ENCODE data around the gene NIBAN1.
"Not testable (repeated sequence)": the region's sequence is repeated elsewhere in the genome, so short reads cannot be mapped to it uniquely, and the experiment has no call there.

NIBAN1 gene

DNA sequence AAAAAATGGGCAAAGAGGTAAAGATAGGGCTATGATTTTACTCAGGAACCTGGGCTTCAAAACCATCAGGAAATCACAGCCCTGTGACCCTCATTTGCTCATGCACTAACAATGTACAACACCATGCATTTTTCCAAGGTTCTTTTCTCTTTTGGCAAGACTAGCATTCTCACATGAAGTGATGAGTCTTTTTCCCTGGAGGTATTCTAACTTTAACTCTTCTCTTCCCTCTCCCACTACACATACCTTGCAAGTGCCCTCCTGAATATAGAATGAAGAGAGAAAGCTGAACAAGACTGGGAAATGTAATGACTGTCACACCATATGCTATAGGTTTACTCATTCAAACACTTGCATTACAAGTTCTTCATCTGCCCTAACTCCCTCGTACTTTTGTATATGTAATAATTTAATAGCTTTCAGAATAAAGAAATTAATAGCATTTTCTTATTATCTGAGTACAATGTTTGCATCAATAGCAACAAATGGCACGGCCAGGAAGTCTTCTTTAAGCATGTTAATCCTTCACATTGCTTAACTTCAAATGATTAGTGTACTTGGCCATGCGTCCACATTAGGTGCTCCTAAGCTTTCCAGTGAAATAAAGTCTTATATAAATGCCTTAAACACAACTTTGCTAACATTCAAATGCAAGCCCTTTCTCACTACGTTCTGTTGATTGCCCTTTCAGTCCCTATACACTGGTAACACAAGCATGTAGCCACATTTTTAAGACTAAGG is 1.8 kb downstream of the NIBAN1 start:
- no peak for DNase-seq

- no peak for DNase-seq
Observed at GRCh38 chr1:184971522-184972265, 2.6 kb downstream of the NIBAN1 start.

GRCh38 chr1:184970691-184971161 is 3.6 kb downstream of the NIBAN1 start:
- no peak for DNase-seq

DNA sequence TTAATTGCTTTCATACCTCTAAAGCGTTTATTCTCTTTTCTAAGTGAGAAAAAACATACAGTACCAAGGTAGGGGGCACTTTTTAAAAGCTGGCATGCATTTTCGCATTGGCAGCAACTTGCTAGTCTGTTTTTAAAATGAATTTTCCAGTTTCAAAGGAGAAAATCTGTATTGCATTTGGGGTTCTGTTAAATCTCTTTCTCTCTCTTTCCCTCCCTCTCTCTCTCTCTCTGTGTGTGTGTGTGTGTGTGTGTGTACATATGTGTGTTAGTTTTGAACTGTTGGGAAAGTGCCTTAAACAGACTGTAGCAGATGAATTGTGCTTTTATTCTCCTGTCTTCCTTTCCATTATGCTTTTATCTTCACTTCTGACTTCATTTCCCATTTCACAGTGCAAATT is 7.3 kb downstream of the NIBAN1 start:
- no peak for DNase-seq

- no peak for DNase-seq
Observed at GRCh38 chr1:184965944-184966860, 8.1 kb downstream of the NIBAN1 start.

- no peak for DNase-seq
Observed at GRCh38 chr1:184965439-184965838, 8.9 kb downstream of the NIBAN1 start.

- no peak for DNase-seq
Observed at GRCh38 chr1:184959626-184960025, 14.7 kb downstream of the NIBAN1 start.

GRCh38 chr1:184958554-184959353 is 15.6 kb downstream of the NIBAN1 start:
- DNase-seq: no peak

DNA sequence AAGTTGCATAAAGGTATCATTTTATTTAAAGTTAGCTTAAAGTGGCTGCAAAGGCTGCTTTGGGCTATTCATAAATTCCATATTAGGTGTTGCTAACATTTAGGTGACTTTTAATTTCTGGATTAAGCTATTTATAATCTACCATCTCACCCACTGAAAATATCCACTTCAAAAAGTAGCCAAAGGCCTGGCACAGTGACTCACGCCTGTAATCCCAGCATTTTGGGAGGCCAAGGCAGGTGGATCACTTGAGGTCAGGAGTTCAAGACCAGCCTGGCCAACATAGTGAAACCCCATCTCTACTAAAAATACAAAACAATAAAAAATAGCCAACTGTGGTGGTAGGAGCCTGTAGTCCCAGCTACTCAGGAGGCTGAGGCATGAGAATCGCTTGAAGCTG is 16.4 kb downstream of the NIBAN1 start:
- not testable (repeated sequence) for DNase-seq

DNA sequence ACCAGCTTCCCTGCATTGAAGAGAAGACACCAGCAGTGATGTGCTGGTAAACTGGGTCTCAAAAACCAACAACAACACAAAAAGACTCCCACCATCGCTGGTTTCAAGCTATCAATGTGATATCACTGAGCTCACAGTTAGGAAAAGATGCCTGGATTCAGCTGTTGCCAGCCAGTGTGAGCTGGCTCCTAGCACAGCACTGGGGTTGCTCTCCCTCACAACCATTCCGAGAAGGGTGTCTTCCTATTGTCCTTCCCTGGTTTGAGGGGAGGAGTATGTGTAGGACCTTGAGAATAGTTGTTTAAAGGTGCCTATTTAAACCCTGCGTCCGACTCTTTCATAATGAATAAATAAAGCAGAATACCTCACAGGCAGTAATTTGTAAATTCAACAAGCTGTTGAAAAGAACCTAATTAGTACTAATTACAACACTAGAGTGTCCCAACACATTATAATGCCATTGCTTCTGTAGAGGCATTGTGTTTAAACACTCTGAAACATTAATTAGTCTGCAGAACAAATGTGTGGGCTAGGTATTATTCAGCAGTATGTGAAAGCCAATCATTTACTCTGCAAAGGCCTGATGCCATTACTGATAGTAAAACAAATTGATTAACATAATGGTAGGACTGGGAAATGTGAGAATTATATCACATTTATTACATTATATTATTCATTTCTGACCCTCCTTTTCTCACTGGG is 17.2 kb downstream of the NIBAN1 start:
- DNase-seq: no peak

- no peak for DNase-seq
Observed at GRCh38 chr1:184954232-184954995, 19.9 kb downstream of the NIBAN1 start.

- DNase-seq: no peak
Observed at GRCh38 chr1:184953600-184954219, 20.6 kb downstream of the NIBAN1 start.

DNA sequence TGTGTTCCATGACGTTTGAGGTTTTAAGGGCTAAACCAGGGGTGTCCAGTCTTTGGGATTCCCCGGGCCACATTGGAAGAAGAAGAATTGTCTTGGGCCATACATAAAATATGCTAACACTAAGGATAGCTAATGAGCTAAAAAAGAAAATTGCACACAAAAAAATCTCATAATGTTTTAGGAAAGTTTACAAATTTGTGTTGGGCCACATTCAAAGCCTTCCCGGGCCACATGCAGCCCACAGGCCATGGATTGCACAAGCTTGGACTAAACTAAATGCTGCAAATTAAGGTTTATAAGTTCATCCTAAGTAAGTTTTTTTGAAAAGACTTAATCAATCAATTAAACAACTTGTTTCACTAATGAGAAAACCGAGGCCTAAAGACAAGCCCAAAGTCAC is 21.9 kb downstream of the NIBAN1 start:
- DNase-seq: no peak

- no peak for DNase-seq
Observed at GRCh38 chr1:184951788-184952187, 22.5 kb downstream of the NIBAN1 start.

DNA sequence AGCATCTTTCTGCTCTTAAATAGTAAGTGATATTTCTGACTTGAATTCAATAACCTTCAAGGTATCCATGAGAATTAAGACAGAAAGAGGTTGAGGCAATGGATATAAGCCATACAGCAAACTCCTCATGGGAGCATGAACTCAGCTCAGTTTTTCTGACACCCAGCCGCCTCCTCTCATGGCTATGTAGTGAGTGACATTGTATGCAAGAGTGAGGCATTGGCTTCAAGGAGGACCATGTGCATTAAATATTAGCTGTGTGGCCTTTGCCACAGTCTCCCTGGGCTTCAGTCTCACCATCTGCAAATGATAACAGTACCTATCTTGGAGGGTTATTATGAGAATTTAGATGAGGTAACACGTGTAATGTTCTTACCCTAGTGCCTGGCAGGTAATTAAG is 23.4 kb downstream of the NIBAN1 start:
- no peak for DNase-seq

GRCh38 chr1:184950227-184950626 is 24.1 kb downstream of the NIBAN1 start:
- no peak for DNase-seq

DNA sequence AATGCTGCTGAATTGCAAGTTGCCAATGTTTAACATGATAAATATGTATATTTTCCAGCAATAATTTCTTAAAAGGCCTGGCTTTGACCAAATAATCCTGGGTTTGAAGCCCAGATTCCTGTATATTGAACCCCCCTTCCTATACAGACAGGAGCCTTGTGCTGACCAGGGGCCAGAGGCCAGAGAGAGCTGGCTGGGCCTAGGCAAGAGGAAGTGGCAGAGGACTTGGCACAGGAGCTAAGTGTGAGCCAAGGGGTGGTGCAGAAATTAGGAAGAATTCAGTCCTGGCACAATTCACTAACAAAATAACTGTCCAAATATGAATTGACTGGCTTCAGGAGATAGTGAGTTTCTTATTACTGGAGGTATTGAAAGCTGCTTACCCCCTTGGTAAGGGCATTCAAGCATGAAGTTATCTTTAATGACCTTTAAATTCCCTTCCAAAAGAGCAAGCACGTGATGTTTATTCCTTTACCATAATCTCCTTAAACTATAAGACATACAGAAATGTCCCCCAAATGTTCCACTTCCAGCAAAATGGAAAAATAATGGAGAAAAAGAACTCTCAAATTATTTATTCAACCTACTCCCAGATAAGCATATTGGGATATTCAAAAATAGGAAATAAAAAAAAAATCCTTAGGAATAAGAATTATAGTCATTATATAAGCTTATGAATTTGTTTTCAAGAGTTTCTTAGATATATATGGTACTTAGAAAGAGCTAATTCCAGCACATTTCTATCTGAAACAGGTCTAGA is 26.6 kb downstream of the NIBAN1 start:
- DNase-seq: no peak

- DNase-seq: no peak
Observed at GRCh38 chr1:184945678-184946412, 28.5 kb downstream of the NIBAN1 start.

GRCh38 chr1:184945029-184945428 is 29.3 kb downstream of the NIBAN1 start:
- no peak for DNase-seq

Measured in stimulated activated naive CD4-positive, alpha-beta T cell treated with Interleukin-2 at 50 U/mL for 16 hours (primary cell).